K562 (cell line): ENCODE measurements around the gene RBMX2. TPM values are rescaled to one million over a fixed set of nuclear protein-coding genes. Genes with fewer than 3 reads are reported as not detected.

ENCODE experiments used
- ARID3A ChIP-seq: IDR thresholded peaks from 2 replicates; pipeline ENCODE4 v1.6.1; 2012; ENCODE audit warnings: low read depth, low read length, improper control_type of control experiment, borderline replicate concordance
- ILK ChIP-seq: fragments of 450-650 bp; IDR thresholded peaks from 2 replicates; pipeline ENCODE4 v1.6.1; 2016; ENCODE audit warnings: missing genetic modification characterization, low read depth, mild to moderate bottlenecking, missing compliant biosample characterization, moderate library complexity, borderline replicate concordance
- KDM2B ChIP-seq: fragments of 250-450 bp; sonication (Bioruptor Pico); IDR thresholded peaks from 2 replicates; pipeline ENCODE4 v1.8.0; 2021; ENCODE audit warnings: mild to moderate bottlenecking, moderate library complexity
- MECOM ChIP-seq: fragments of 250-450 bp; sonication (Bioruptor Pico); IDR thresholded peaks from 2 replicates; pipeline ENCODE4 v1.8.0; 2022; ENCODE audit warnings: inconsistent platforms
- NR2C1 ChIP-seq, 2 experiments: fragments of 450-650 bp; IDR thresholded peaks; 2 replicates each; pipeline ENCODE4 v1.6.1; 2017; ENCODE audit warnings: mild to moderate bottlenecking in 2 of 2, antibody characterized with exemption in 1 of 2, inconsistent platforms in 1 of 2, missing compliant biosample characterization in 1 of 2, missing genetic modification characterization in 1 of 2
- XRCC5 ChIP-seq: fragments of 200-400 bp; formaldehyde crosslinking; IDR thresholded peaks from 2 replicates; pipeline ENCODE4 v1.6.1; 2017; ENCODE audit warnings: low read depth, mild to moderate bottlenecking, low read length
- ZNF324 ChIP-seq: fragments of 250-450 bp; sonication (Bioruptor Pico); IDR thresholded peaks from 2 replicates; pipeline ENCODE4 v1.4.0; 2020; ENCODE audit warnings: mild to moderate bottlenecking
- ZNF75A ChIP-seq: fragments of 450-650 bp; formaldehyde crosslinking; IDR thresholded peaks from 2 replicates; pipeline ENCODE4 v1.4.0; 2020; ENCODE audit warnings: mild to moderate bottlenecking
- ZNF76 ChIP-seq: fragments of 250-450 bp; sonication (Bioruptor Pico); IDR thresholded peaks from 2 replicates; pipeline ENCODE4 v1.4.0; 2020; ENCODE audit warnings: mild to moderate bottlenecking, moderate library complexity, borderline replicate concordance
- ZNF79 ChIP-seq: fragments of 250-450 bp; sonication (Bioruptor Pico); IDR thresholded peaks from 2 replicates; pipeline ENCODE4 v1.4.0; 2020; ENCODE audit warnings: low read depth, mild to moderate bottlenecking, moderate library complexity
- polyA plus RNA-seq, 8 experiments: library from polyadenylated mRNA; depleted of rRNA in 4 of 8; stranded (reverse) in 5 of 8; unstranded in 3 of 8; fragments of >200 nt; fragmentation: Nextera tagmentation in 2 of 8; fragmentation: Illumina TruSeq in 1 of 8; extraction: Ambion mirVana in 2 of 8; extraction: Trizol in 1 of 8; gene quantifications; 2 replicates each; pipeline versions ENCODE4 v1.2.1 to v1.2.3, GENCODE V29; 2011 to 2014; ENCODE audit warnings: inconsistent platforms in 1 of 8, missing spikeins in 1 of 8
- total RNA-seq, 7 experiments: library from RNA; depleted of rRNA in 6 of 7; stranded (reverse); fragments of >200 nt in 6 of 7; fragmentation: Illumina TruSeq in 2 of 7; extraction: Trizol in 2 of 7; gene quantifications; 2 replicates each; pipeline versions ENCODE4 v1.2.1 to v1.2.3, GENCODE V29; 2011 to 2021; ENCODE audit warnings: low replicate concordance in 1 of 7

The RBMX2 gene
- total and polyA plus RNA-seq, 9 of the 15 experiments (the other 6 are each of a cell fraction or from before 2014, with no cell fraction given) = 27.2 to 62.5 (median 54.1) TPM

- no peak for TF ChIP-seq ARID3A
- TF ChIP-seq ZNF76 = no peak
- TF ChIP-seq MECOM (CRISPR knock-in tag) = no peak
- no peak for TF ChIP-seq ZNF324 (CRISPR knock-in tag)
- peak; percentile 86 for TF ChIP-seq NR2C1 (IDR thresholded peaks at IDR 0.05)
- peak; percentile 87 for TF ChIP-seq NR2C1 (tag; IDR thresholded peaks at IDR 0.05)
- no peak for TF ChIP-seq KDM2B (CRISPR knock-in tag)
- no peak for TF ChIP-seq ZNF79 (CRISPR knock-in tag)
- no peak for TF ChIP-seq ILK (tag)
- TF ChIP-seq XRCC5 = no peak
- TF ChIP-seq ZNF75A (CRISPR knock-in tag) = no peak
- TF ChIP-seq, all 486 proteins: peak for 44
These were observed at the start of gene RBMX2 (continued) for GRCh38 chrX:130401415-130402207.
